Astrocyte (in vitro differentiated cells and primary cell): ENCODE measurements around the gene TOP2B. TPM values are rescaled to one million over a fixed set of nuclear protein-coding genes. Genes with fewer than 3 reads are reported as not detected.

Experiments used
- DNase-seq: peaks from one replicate; pipeline ENCODE4 v3.0.0-alpha.2; 2010; ENCODE audit warnings: low read depth
- FAIRE-seq: peaks from 2 replicates; lab custom pipeline; 2011; peaks lifted over from hg19 to GRCh38; lab: Jason Lieb, UNC
- H2AFZ ChIP-seq: 2 replicates; pipeline ENCODE4 v1.6.0; 2012; ENCODE audit warnings: low read depth, low read length, inconsistent platforms
- H3K27ac ChIP-seq: 2 replicates; pipeline ENCODE4 v1.5.1; 2011; ENCODE audit warnings: low read depth, low read length, inconsistent platforms
- H3K27me3 ChIP-seq: 2 replicates; pipeline ENCODE4 v1.6.0; 2011; ENCODE audit warnings: low read length, inconsistent platforms; ENCODE audit not compliant: insufficient read depth
- H3K36me3 ChIP-seq: 2 replicates; pipeline ENCODE4 v1.5.1; 2011; ENCODE audit warnings: low read length, inconsistent platforms; ENCODE audit not compliant: insufficient read depth
- H3K4me1 ChIP-seq: 2 replicates; pipeline ENCODE4 v1.5.1; 2011; ENCODE audit warnings: low read length, inconsistent platforms; ENCODE audit not compliant: insufficient read depth
- H3K4me2 ChIP-seq: 2 replicates; pipeline ENCODE4 v1.6.0; 2012; ENCODE audit warnings: low read length, inconsistent platforms
- H3K4me3 ChIP-seq: 2 replicates; pipeline ENCODE4 v1.5.1; 2011; ENCODE audit warnings: low read depth, mild to moderate bottlenecking, low read length, inconsistent platforms; ENCODE audit not compliant: insufficient read depth
- H3K79me2 ChIP-seq: 2 replicates; pipeline ENCODE4 v1.6.0; 2012; ENCODE audit warnings: mild to moderate bottlenecking, low read length, inconsistent platforms; ENCODE audit not compliant: insufficient read depth
- H3K9ac ChIP-seq: 2 replicates; pipeline ENCODE4 v1.6.0; 2012; ENCODE audit warnings: mild to moderate bottlenecking, low read length, inconsistent platforms
- H3K9me3 ChIP-seq: 2 replicates; pipeline ENCODE4 v1.5.1; 2012; ENCODE audit warnings: low read depth, mild to moderate bottlenecking, low read length, inconsistent platforms; ENCODE audit not compliant: insufficient read depth
- H4K20me1 ChIP-seq: 2 replicates; pipeline ENCODE4 v1.6.0; 2012; ENCODE audit warnings: low read length, inconsistent platforms; ENCODE audit not compliant: insufficient read depth
- H3K27ac Mint-ChIP-seq: one replicate; pipeline ENCODE4 v1.8.0; 2021; ENCODE audit warnings: mild to moderate bottlenecking, mixed read lengths; ENCODE audit not compliant: unreplicated experiment
- H3K27me3 Mint-ChIP-seq: one replicate; pipeline ENCODE4 v1.8.0; 2021; ENCODE audit warnings: low read depth, mixed read lengths; ENCODE audit not compliant: unreplicated experiment
- H3K36me3 Mint-ChIP-seq: one replicate; pipeline ENCODE4 v1.8.0; 2021; ENCODE audit warnings: low read depth, mixed read lengths; ENCODE audit not compliant: unreplicated experiment
- H3K4me1 Mint-ChIP-seq: one replicate; pipeline ENCODE4 v1.8.0; 2021; ENCODE audit warnings: low read depth, mixed read lengths; ENCODE audit not compliant: unreplicated experiment
- H3K4me3 Mint-ChIP-seq: one replicate; pipeline ENCODE4 v1.8.0; 2021; ENCODE audit warnings: mild to moderate bottlenecking, moderate library complexity, mixed read lengths; ENCODE audit not compliant: unreplicated experiment
- H3K9me3 Mint-ChIP-seq: one replicate; pipeline ENCODE4 v1.8.0; 2021; ENCODE audit warnings: mild to moderate bottlenecking, mixed read lengths; ENCODE audit not compliant: unreplicated experiment
- EZH2 ChIP-seq: IDR thresholded peaks from 2 replicates; pipeline ENCODE4 v1.6.1; 2012; ENCODE audit warnings: mild to moderate bottlenecking, low read length, inconsistent platforms; ENCODE audit not compliant: insufficient read depth
- total RNA-seq: library from RNA; stranded (reverse); gene quantifications from 2 replicates; pipeline ENCODE4 v1.2.1, GENCODE V29; 2021
- TF ChIP-seq, protein P1 (sequence below): IDR thresholded peaks from 2 replicates; pipeline ENCODE4 v1.5.1; 2011; ENCODE audit warnings: low read depth, mild to moderate bottlenecking, inconsistent platforms, low read length, moderate library complexity; ENCODE audit not compliant: insufficient read depth

The TOP2B gene
- total RNA-seq, 1 donor from 2014 or later = 91.4 TPM

DNA sequence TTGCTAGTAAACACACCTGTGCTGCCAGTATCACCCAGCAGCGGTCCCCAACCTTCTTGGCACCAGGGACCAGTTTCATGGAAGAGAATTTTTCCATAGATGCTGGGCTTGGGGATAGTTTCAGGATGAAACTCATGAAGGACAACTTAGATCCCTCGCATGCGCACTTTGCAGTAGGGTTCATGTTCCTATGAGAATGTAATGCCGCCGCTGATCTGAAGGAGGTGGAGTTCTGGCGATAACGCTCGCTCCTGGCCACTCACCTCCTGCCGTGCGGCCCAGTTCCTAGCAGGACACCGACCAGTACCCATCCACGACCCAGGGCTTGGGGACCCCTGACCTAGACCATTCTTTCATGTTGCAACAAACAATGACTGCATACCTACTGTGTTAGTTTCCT lies 89.7 kb downstream of the TOP2B start:
- FAIRE-seq (no peak), DNase-seq (no peak)
- no peak overlapping the region for H3K9ac ChIP-seq
- peaks cover 16% of the 10 kb centered on the region for H3K79me2 ChIP-seq
- peaks cover 3% of the 10 kb centered on the region for H3K36me3 ChIP-seq
- no peak overlapping the region for H3K27ac ChIP-seq
- H3K36me3 Mint-ChIP-seq = no peaks in the 10 kb centered on the region
- no peak overlapping the region for H3K4me2 ChIP-seq
- peaks cover 3% of the 10 kb centered on the region for H3K9me3 Mint-ChIP-seq
- H2AFZ ChIP-seq = no peak overlapping the region
- no peak overlapping the region for H3K4me3 ChIP-seq
- no peak for TF ChIP-seq EZH2
- TF ChIP-seq, protein P1, sequence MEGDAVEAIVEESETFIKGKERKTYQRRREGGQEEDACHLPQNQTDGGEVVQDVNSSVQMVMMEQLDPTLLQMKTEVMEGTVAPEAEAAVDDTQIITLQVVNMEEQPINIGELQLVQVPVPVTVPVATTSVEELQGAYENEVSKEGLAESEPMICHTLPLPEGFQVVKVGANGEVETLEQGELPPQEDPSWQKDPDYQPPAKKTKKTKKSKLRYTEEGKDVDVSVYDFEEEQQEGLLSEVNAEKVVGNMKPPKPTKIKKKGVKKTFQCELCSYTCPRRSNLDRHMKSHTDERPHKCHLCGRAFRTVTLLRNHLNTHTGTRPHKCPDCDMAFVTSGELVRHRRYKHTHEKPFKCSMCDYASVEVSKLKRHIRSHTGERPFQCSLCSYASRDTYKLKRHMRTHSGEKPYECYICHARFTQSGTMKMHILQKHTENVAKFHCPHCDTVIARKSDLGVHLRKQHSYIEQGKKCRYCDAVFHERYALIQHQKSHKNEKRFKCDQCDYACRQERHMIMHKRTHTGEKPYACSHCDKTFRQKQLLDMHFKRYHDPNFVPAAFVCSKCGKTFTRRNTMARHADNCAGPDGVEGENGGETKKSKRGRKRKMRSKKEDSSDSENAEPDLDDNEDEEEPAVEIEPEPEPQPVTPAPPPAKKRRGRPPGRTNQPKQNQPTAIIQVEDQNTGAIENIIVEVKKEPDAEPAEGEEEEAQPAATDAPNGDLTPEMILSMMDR = no peak
- H4K20me1 ChIP-seq = no peaks in the 10 kb centered on the region
- peaks cover 22% of the 10 kb centered on the region for H3K4me1 ChIP-seq
- peaks cover 8% of the 10 kb centered on the region for H3K4me1 Mint-ChIP-seq
- H3K27me3 ChIP-seq = no peaks in the 10 kb centered on the region
- no peaks in the 10 kb centered on the region for H3K27me3 Mint-ChIP-seq
- H3K27ac Mint-ChIP-seq = no peak overlapping the region
- no peak overlapping the region for H3K4me3 Mint-ChIP-seq
- H3K9me3 ChIP-seq = no peaks in the 10 kb centered on the region

- H3K9me3 Mint-ChIP-seq = peaks cover 3% of the 10 kb centered on the region
- H3K79me2 ChIP-seq = peaks cover 12% of the 10 kb centered on the region
- no peaks in the 10 kb centered on the region for H3K9me3 ChIP-seq
- peaks cover 3% of the 10 kb centered on the region for H3K36me3 ChIP-seq
- H3K4me3 Mint-ChIP-seq = no peak overlapping the region
- peak overlapping the region; percentile 72 for H3K9ac ChIP-seq
- no peak for DNase-seq
- peak overlapping the region; percentile 85 for H3K27ac ChIP-seq
- FAIRE-seq = no peak
- peak overlapping the region; percentile 72 for H3K4me2 ChIP-seq
- H3K4me1 Mint-ChIP-seq = peaks cover 8% of the 10 kb centered on the region
- H4K20me1 ChIP-seq = no peaks in the 10 kb centered on the region
- TF ChIP-seq, protein P1 = no peak
- no peaks in the 10 kb centered on the region for H3K27me3 ChIP-seq
- H3K4me1 ChIP-seq = peaks cover 22% of the 10 kb centered on the region
- H3K27ac Mint-ChIP-seq = no peak overlapping the region
- no peaks in the 10 kb centered on the region for H3K36me3 Mint-ChIP-seq
- H3K4me3 ChIP-seq = no peak overlapping the region
- H2AFZ ChIP-seq = no peak overlapping the region
- no peaks in the 10 kb centered on the region for H3K27me3 Mint-ChIP-seq
These were observed 90.4 kb downstream of the TOP2B start for GRCh38 chr3:25574172-25574765.
